Fibroblast of skin of left biceps (primary cell): Measurements from ENCODE around the gene NDEL1.

Experiments
- DNase-seq, 2 experiments: peaks; one replicate each; pipeline ENCODE4 v3.0.0-alpha.2; 2013; ENCODE audit warnings: low read depth in 2 of 2

Gene NDEL1

GRCh38 chr17:8502126-8502525 lies 66.4 kb downstream of the NDEL1 start:
- no peak for DNase-seq

GRCh38 chr17:8503368-8503767 lies 67.7 kb downstream of the NDEL1 start:
- no peak for DNase-seq

GRCh38 chr17:8503807-8504206 lies 68.1 kb downstream of the NDEL1 start:
- no peak for DNase-seq

- DNase-seq, result no peak
Measured at GRCh38 chr17:8504460-8505207, 69.0 kb downstream of the NDEL1 start.

- DNase-seq, result no peak
Measured at GRCh38 chr17:8506145-8506544, 70.5 kb downstream of the NDEL1 start.

- DNase-seq, result no peak
Measured at GRCh38 chr17:8514801-8515200, 79.1 kb downstream of the NDEL1 start.
